Mesenchymal stem cell (in vitro differentiated cells and primary cell): Measurements from ENCODE around the gene NETO1. TPM values are rescaled to one million over a fixed set of nuclear protein-coding genes. Genes with fewer than 3 reads are reported as not detected.

Source experiments
- DNase-seq: peaks from one replicate; pipeline ENCODE4 v3.0.0-alpha.2; 2013
- H2AFZ ChIP-seq: one replicate; pipeline ENCODE4 v1.6.1; 2013; ENCODE audit warnings: low read depth, mild to moderate bottlenecking, control low read depth, inconsistent platforms, low read length, moderate library complexity
- H2AK5ac ChIP-seq: 2 replicates; pipeline ENCODE4 v1.6.1; 2013; ENCODE audit warnings: low read length, moderate library complexity, mild to moderate bottlenecking, inconsistent platforms; ENCODE audit not compliant: severe bottlenecking
- H2BK120ac ChIP-seq: one replicate; pipeline ENCODE4 v1.6.1; 2013; ENCODE audit warnings: low read depth, mild to moderate bottlenecking, inconsistent platforms, low read length, moderate library complexity
- H2BK12ac ChIP-seq, 2 experiments: one replicate each; pipeline ENCODE4 v1.6.1; 2013; ENCODE audit warnings: inconsistent platforms in 2 of 2, low read length in 2 of 2, mild to moderate bottlenecking in 2 of 2, moderate library complexity in 2 of 2, control low read depth in 1 of 2
- H2BK15ac ChIP-seq: one replicate; pipeline ENCODE4 v1.6.1; 2013; ENCODE audit warnings: mild to moderate bottlenecking, low read depth, inconsistent platforms; ENCODE audit not compliant: poor library complexity, severe bottlenecking
- H2BK5ac ChIP-seq: 2 replicates; pipeline ENCODE4 v1.6.1; 2013; ENCODE audit warnings: low read depth, mild to moderate bottlenecking, low read length, control low read depth, inconsistent platforms; ENCODE audit not compliant: poor library complexity, severe bottlenecking
- H3K14ac ChIP-seq, 2 experiments: one replicate each; pipeline ENCODE4 v1.6.1; 2013; ENCODE audit warnings: inconsistent platforms in 2 of 2, low read length in 2 of 2, control low read depth in 1 of 2, mild to moderate bottlenecking in 1 of 2, moderate library complexity in 1 of 2
- H3K18ac ChIP-seq, 2 experiments: one replicate each; pipeline ENCODE4 v1.6.1; 2013; ENCODE audit warnings: inconsistent platforms in 2 of 2, low read length in 2 of 2, control low read depth in 1 of 2, low read depth in 1 of 2, mild to moderate bottlenecking in 1 of 2
- H3K23ac ChIP-seq, 2 experiments: one replicate each; pipeline ENCODE4 v1.6.1; 2013; ENCODE audit warnings: inconsistent platforms in 2 of 2, low read length in 2 of 2, mild to moderate bottlenecking in 2 of 2, moderate library complexity in 2 of 2, control low read depth in 1 of 2
- H3K27ac ChIP-seq: 2 replicates; pipeline ENCODE4 v1.5.1; 2013; ENCODE audit warnings: mild to moderate bottlenecking, moderate library complexity, low read length, control low read depth, inconsistent platforms; ENCODE audit not compliant: poor library complexity, severe bottlenecking
- H3K27me3 ChIP-seq, 2 experiments: 2 replicates each; pipeline versions ENCODE4 v1.6.1 to v1.7.0; 2013; ENCODE audit warnings: low read length in 2 of 2, mild to moderate bottlenecking in 2 of 2, moderate library complexity in 2 of 2, control low read depth in 1 of 2, inconsistent platforms in 1 of 2; ENCODE audit not compliant: control insufficient read depth in 1 of 2, insufficient read depth in 1 of 2
- H3K36me3 ChIP-seq, 2 experiments: 2 replicates each; pipeline versions ENCODE4 v1.6.1 to v1.7.0; 2013; ENCODE audit warnings: low read length in 2 of 2, control low read depth in 1 of 2, inconsistent platforms in 1 of 2, low read depth in 1 of 2, mild to moderate bottlenecking in 1 of 2; ENCODE audit not compliant: insufficient read depth in 2 of 2, control insufficient read depth in 1 of 2
- H3K4ac ChIP-seq, 2 experiments: one replicate each; pipeline ENCODE4 v1.6.1; 2013; ENCODE audit warnings: inconsistent platforms in 2 of 2, low read length in 2 of 2, mild to moderate bottlenecking in 2 of 2, moderate library complexity in 2 of 2, control low read depth in 1 of 2, low read depth in 1 of 2
- H3K4me1 ChIP-seq: 2 replicates; pipeline ENCODE4 v1.6.1; 2013; ENCODE audit warnings: low read depth, low read length, control low read depth; ENCODE audit not compliant: control insufficient read depth, insufficient read depth
- H3K4me2 ChIP-seq: 2 replicates; pipeline ENCODE4 v1.6.1; 2013; ENCODE audit warnings: low read length, mild to moderate bottlenecking, inconsistent platforms; ENCODE audit not compliant: poor library complexity, severe bottlenecking
- H3K4me3 ChIP-seq, 2 experiments: 2 replicates each; pipeline versions ENCODE4 v1.5.1 to v1.7.0; 2013; ENCODE audit warnings: low read length in 2 of 2, mild to moderate bottlenecking in 2 of 2, control low read depth in 1 of 2, low read depth in 1 of 2; ENCODE audit not compliant: insufficient read depth in 1 of 2
- H3K79me1 ChIP-seq: replicated peaks from 2 replicates; pipeline ENCODE4 v1.6.1; 2013; ENCODE audit warnings: mild to moderate bottlenecking, control low read depth, low read length, inconsistent platforms; ENCODE audit not compliant: poor library complexity, severe bottlenecking
- H3K9ac ChIP-seq: 2 replicates; pipeline ENCODE4 v1.7.0; 2013; ENCODE audit warnings: mild to moderate bottlenecking, low read length, moderate library complexity
- H3K9me3 ChIP-seq: 2 replicates; pipeline ENCODE4 v1.7.0; 2013; ENCODE audit warnings: mild to moderate bottlenecking, low read length; ENCODE audit not compliant: control insufficient read depth
- H4K8ac ChIP-seq: one replicate; pipeline ENCODE4 v1.6.1; 2013; ENCODE audit warnings: inconsistent platforms, mild to moderate bottlenecking, low read length, moderate library complexity
- H4K91ac ChIP-seq: one replicate; pipeline ENCODE4 v1.6.1; 2013; ENCODE audit warnings: mild to moderate bottlenecking, low read length, inconsistent platforms
- WGBS: methylation state at CpG from one replicate; pipeline ENCODE4 v1.1.7; 2013; ENCODE audit warnings: mixed read lengths; 5-methylcytosine and 5-hydroxymethylcytosine counted together
- polyA plus RNA-seq, 2 experiments: library from polyadenylated mRNA; stranded (reverse); fragments of 200-250 nt; gene quantifications; one replicate each; pipeline ENCODE4 v1.2.3, GENCODE V29; 2013

The NETO1 gene
- polyA plus RNA-seq (2013, experiment 1 of 2): 0.10 TPM
- polyA plus RNA-seq (2013, experiment 2 of 2): 0.01 TPM

DNA sequence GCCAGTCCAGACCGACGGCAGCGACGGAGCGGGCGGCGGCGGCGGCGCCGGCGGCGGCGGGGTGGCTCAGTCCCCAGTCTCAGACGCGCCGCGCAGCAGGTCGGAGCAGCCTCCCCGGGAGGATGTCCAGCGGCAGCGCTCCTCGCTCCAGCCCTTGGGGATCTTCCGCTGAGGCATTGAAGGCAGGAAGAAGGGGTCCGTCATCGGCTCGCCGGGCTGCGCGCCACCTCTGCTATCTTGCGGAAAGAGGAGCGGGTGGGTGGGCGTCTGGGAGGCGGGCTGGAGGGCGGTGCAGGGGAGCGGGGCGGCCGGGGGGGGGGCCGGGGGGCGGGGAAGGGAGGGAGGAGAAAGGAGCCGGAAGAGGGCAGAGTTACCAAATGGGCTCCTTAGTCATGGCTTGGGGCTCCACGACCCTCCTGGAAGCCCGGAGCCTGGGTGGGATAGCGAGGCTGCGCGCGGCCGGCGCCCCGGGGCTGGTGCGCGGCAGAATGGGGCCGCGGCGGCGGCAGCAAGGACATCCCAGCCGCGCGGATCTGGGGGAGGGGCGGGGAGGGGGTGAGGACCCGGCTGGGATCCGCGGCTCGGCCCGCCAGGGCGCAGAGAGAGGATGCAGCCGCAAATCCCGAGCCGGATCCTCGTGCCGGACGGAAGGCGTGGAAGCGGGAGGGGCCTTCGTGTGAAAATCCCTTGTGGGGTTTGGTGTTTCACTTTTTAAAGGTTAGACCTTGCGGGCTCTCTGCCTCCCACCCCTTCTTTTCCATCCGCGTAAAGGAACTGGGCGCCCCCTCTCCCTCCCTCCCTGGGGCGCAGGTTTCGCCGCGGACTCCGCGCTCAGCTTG lies at the start of gene NETO1:
Gene NETO1 (minus strand): TSS at position 242 of the 839 bp plus-strand sequence. CDS start 696 bp downstream, outside the sequence.
- H3K79me1 ChIP-seq: peaks cover 6% of the 10 kb centered on the region
- H3K27ac ChIP-seq: no peak within 1 kb of the TSS
- no peak within 1 kb of the TSS for H4K8ac ChIP-seq
- peaks cover 0 to 30% of the 10 kb centered on the region in 2 experiments for H3K27me3 ChIP-seq
- H3K4ac ChIP-seq: no peak within 1 kb of the TSS
- no peak within 1 kb of the TSS for H2BK15ac ChIP-seq
- H2AK5ac ChIP-seq: no peak within 1 kb of the TSS
- no peak within 1 kb of the TSS for H2AFZ ChIP-seq
- WGBS: 0% methylated on average over 24 of the region's 85 CpGs
- H3K9ac ChIP-seq: no peak within 1 kb of the TSS
- peak within 1 kb of the TSS; percentile 100 for H3K4me2 ChIP-seq
- H3K18ac ChIP-seq: no peak within 1 kb of the TSS
- H3K23ac ChIP-seq: peak within 1 kb of the TSS in 1 of 2 experiments; percentile 67
- peaks cover 27% of the 10 kb centered on the region for H3K4me1 ChIP-seq
- H2BK12ac ChIP-seq: no peak within 1 kb of the TSS
- H2BK5ac ChIP-seq: no peak within 1 kb of the TSS
- no peak within 1 kb of the TSS for H3K14ac ChIP-seq
- peak within 1 kb of the TSS in 1 of 2 experiments; percentile 66 for H3K4me3 ChIP-seq
- DNase-seq: peak; percentile 10
- no peak within 1 kb of the TSS for H2BK120ac ChIP-seq
- no peaks in the 10 kb centered on the region for H3K9me3 ChIP-seq
- no peak within 1 kb of the TSS for H4K91ac ChIP-seq
- no peaks in the 10 kb centered on the region for H3K36me3 ChIP-seq

DNA sequence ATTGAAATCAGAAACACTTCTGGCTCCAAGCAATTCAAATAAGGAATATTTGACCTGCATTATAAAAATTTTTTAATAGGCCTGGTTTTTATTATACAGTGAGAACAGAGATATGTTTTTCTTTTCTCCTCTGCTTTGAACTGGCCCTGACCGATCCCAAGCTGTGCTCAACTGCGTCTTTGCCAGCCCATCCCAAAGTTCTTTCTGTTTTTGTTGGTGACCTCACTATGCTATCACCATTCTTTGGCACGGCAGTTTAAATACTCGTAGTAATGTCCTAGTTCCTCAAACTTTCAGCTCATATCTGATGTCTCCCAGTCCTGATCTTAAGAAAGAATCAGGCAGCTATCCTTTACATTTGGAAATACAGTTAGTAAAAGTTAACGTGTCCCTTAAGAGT lies 42.3 kb upstream of the NETO1 start:
- no peak for DNase-seq
- WGBS: 71% methylated on average over 4 of the region's 5 CpGs
- H3K27ac ChIP-seq: no peak overlapping the region
- no peak overlapping the region for H3K18ac ChIP-seq
- H4K91ac ChIP-seq: no peak overlapping the region
- no peak overlapping the region for H3K4me3 ChIP-seq
- H3K27me3 ChIP-seq: no peaks in the 10 kb centered on the region
- no peak overlapping the region for H3K14ac ChIP-seq
- no peak overlapping the region for H2AK5ac ChIP-seq
- H2BK5ac ChIP-seq: no peak overlapping the region
- H2AFZ ChIP-seq: no peak overlapping the region
- no peak overlapping the region for H2BK12ac ChIP-seq
- H3K23ac ChIP-seq: no peak overlapping the region
- no peaks in the 10 kb centered on the region for H3K79me1 ChIP-seq
- no peak overlapping the region for H2BK120ac ChIP-seq
- no peaks in the 10 kb centered on the region for H3K4me1 ChIP-seq
- H3K9ac ChIP-seq: no peak overlapping the region
- H2BK15ac ChIP-seq: no peak overlapping the region
- H3K36me3 ChIP-seq: no peaks in the 10 kb centered on the region
- no peak overlapping the region for H3K4ac ChIP-seq
- no peak overlapping the region for H4K8ac ChIP-seq
- H3K4me2 ChIP-seq: no peak overlapping the region
- H3K9me3 ChIP-seq: no peaks in the 10 kb centered on the region

GRCh38 chr18:72908181-72908580 lies 40.4 kb upstream of the NETO1 start:
- no peak overlapping the region for H3K18ac ChIP-seq
- no peak for DNase-seq
- H3K4ac ChIP-seq: no peak overlapping the region
- peak overlapping the region; percentile 39 for H3K27ac ChIP-seq
- H3K23ac ChIP-seq: no peak overlapping the region
- H3K9me3 ChIP-seq: no peaks in the 10 kb centered on the region
- H2BK15ac ChIP-seq: no peak overlapping the region
- no peaks in the 10 kb centered on the region for H3K27me3 ChIP-seq
- no peak overlapping the region for H2BK5ac ChIP-seq
- H2BK120ac ChIP-seq: no peak overlapping the region
- no peaks in the 10 kb centered on the region for H3K36me3 ChIP-seq
- H3K14ac ChIP-seq: no peak overlapping the region
- H2AFZ ChIP-seq: no peak overlapping the region
- H2BK12ac ChIP-seq: no peak overlapping the region
- H2AK5ac ChIP-seq: no peak overlapping the region
- no peaks in the 10 kb centered on the region for H3K4me1 ChIP-seq
- H3K79me1 ChIP-seq: no peaks in the 10 kb centered on the region
- no peak overlapping the region for H3K4me3 ChIP-seq
- no peak overlapping the region for H3K9ac ChIP-seq
- H4K8ac ChIP-seq: no peak overlapping the region
- H3K4me2 ChIP-seq: no peak overlapping the region
- 67% methylated on average over 1 of the region's 2 CpGs for WGBS
- no peak overlapping the region for H4K91ac ChIP-seq

DNA sequence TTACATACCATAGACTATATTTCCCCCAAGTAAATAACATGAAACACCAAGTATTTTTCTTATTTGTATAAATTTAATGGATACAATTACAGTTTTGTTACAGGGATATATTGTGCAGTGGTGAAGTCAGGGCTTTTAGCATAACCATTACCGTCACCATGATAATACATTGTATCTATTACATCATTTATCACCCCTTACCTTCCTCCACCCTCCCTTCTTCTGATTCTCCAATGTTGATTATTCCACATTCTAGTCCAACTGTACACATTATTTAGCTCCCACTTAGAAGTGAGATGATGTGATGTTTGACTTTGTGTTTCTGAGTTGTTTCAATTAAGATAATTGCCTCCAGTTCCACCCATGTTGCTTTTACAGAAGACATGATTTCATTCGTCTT lies 35.2 kb upstream of the NETO1 start:
- H3K79me1 ChIP-seq: no peaks in the 10 kb centered on the region
- H2BK5ac ChIP-seq: no peak overlapping the region
- H3K4me2 ChIP-seq: no peak overlapping the region
- no peaks in the 10 kb centered on the region for H3K36me3 ChIP-seq
- H2AK5ac ChIP-seq: no peak overlapping the region
- H2BK15ac ChIP-seq: no peak overlapping the region
- H3K27ac ChIP-seq: no peak overlapping the region
- H3K14ac ChIP-seq: no peak overlapping the region
- H3K9ac ChIP-seq: no peak overlapping the region
- no peak overlapping the region for H3K18ac ChIP-seq
- no peaks in the 10 kb centered on the region for H3K27me3 ChIP-seq
- H4K8ac ChIP-seq: no peak overlapping the region
- no peak for DNase-seq
- peaks cover 6% of the 10 kb centered on the region for H3K4me1 ChIP-seq
- no peak overlapping the region for H2AFZ ChIP-seq
- H4K91ac ChIP-seq: no peak overlapping the region
- H3K4me3 ChIP-seq: no peak overlapping the region
- no peak overlapping the region for H2BK12ac ChIP-seq
- H3K9me3 ChIP-seq: peaks cover under 1% of the 10 kb centered on the region
- H2BK120ac ChIP-seq: no peak overlapping the region
- WGBS: 83% methylated on average over 1 of the region's 2 CpGs
- H3K23ac ChIP-seq: no peak overlapping the region
- no peak overlapping the region for H3K4ac ChIP-seq
